Endothelial cell (in vitro differentiated cells): ENCODE results near the gene KRTAP10-5. TPM values are rescaled to one million over a fixed set of nuclear protein-coding genes. Genes with fewer than 3 reads are reported as not detected.

Experiments used
- DNase-seq: peaks from one replicate; pipeline ENCODE4 v3.0.0; 2021; ENCODE audit warnings: low spot score
- H3K27ac Mint-ChIP-seq: one replicate; pipeline ENCODE4 v1.8.0; 2021; ENCODE audit warnings: mixed read lengths, inconsistent platforms; ENCODE audit not compliant: unreplicated experiment
- H3K27me3 Mint-ChIP-seq: one replicate; pipeline ENCODE4 v1.8.0; 2021; ENCODE audit warnings: mild to moderate bottlenecking, moderate library complexity, mixed read lengths, inconsistent platforms; ENCODE audit not compliant: unreplicated experiment
- H3K36me3 Mint-ChIP-seq: one replicate; pipeline ENCODE4 v1.8.0; 2021; ENCODE audit warnings: mild to moderate bottlenecking, low read depth, mixed read lengths, inconsistent platforms; ENCODE audit not compliant: unreplicated experiment
- H3K4me1 Mint-ChIP-seq: one replicate; pipeline ENCODE4 v1.8.0; 2021; ENCODE audit warnings: mild to moderate bottlenecking, mixed read lengths, inconsistent platforms; ENCODE audit not compliant: unreplicated experiment
- H3K4me3 Mint-ChIP-seq: one replicate; pipeline ENCODE4 v1.8.0; 2021; ENCODE audit warnings: mild to moderate bottlenecking, mixed read lengths, inconsistent platforms; ENCODE audit not compliant: unreplicated experiment
- H3K9me3 Mint-ChIP-seq: one replicate; pipeline ENCODE4 v1.8.0; 2021; ENCODE audit warnings: mixed read lengths, inconsistent platforms; ENCODE audit not compliant: unreplicated experiment
- total RNA-seq: library from RNA; stranded (reverse); fragmentation: NEBNext Ultra II Directional; extraction: Animal tissue kit (Norgen Biotek cat#: 25700); gene quantifications from one replicate; pipeline ENCODE4 v1.2.1, GENCODE V29; 2021; ENCODE audit not compliant: unreplicated experiment
- TF ChIP-seq, protein P1 (sequence below): fragments of 200-600 bp; sonication (generic); IDR thresholded peaks from one replicate; pipeline ENCODE4 v1.5.0; 2021; ENCODE audit warnings: antibody characterized with exemption; ENCODE audit not compliant: unreplicated experiment

KRTAP10-5 gene
- total RNA-seq, 1 donor from 2014 or later = not detected

DNA sequence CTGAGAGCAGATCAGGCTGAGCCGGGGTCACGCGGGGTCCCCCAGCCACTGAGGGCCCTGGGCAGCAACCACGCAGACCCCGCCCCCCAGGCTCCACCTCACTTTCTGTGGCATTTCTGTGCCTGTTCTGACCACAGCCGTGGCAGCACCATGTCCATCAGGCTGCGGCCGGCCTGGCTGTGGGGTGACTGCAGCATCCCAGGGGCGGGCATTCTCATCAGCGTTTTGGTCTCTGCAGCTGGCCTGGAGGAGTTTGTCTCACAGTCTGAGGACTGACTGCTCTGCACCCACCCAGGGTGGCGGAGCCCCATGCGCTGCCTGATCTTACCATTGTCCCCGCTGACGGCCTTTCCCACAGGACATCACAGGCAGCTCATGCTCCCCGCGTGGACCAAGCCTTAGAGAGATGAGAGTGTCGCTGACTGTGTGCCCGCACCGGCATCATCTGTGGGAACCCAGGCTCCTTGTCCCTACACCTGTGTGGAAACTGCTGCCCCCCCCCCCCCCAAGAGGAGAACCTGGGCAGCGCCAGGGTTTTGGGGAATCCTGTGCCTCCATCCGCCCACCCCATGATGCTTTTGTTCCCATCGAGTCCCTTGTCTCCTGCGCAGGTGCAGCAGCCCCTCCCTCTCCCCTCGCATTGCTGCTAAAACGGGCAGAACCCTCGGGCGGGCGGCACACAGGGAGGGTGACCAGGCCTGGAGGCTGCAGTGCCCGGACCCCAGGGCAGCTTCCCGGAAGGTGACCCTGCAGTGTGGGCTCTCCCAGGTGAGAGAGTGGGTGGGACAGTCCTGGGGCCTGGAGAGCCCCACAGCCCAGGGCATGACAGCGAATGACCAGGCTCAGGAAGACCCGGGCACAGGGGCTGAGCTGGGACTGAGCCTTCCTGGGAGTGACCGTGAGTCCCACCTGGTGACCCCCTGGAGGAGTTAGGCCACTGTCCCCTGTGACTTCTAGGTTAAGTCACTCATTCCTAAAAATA is 42.2 kb downstream of the KRTAP10-5 start:
- no peaks in the 10 kb centered on the region for H3K9me3 Mint-ChIP-seq
- peaks cover 8% of the 10 kb centered on the region for H3K36me3 Mint-ChIP-seq
- H3K27ac Mint-ChIP-seq = no peak overlapping the region
- H3K27me3 Mint-ChIP-seq = peaks cover 10% of the 10 kb centered on the region
- no peaks in the 10 kb centered on the region for H3K4me1 Mint-ChIP-seq
- no peak overlapping the region for H3K4me3 Mint-ChIP-seq
- no peak for DNase-seq
- TF ChIP-seq, protein P1, sequence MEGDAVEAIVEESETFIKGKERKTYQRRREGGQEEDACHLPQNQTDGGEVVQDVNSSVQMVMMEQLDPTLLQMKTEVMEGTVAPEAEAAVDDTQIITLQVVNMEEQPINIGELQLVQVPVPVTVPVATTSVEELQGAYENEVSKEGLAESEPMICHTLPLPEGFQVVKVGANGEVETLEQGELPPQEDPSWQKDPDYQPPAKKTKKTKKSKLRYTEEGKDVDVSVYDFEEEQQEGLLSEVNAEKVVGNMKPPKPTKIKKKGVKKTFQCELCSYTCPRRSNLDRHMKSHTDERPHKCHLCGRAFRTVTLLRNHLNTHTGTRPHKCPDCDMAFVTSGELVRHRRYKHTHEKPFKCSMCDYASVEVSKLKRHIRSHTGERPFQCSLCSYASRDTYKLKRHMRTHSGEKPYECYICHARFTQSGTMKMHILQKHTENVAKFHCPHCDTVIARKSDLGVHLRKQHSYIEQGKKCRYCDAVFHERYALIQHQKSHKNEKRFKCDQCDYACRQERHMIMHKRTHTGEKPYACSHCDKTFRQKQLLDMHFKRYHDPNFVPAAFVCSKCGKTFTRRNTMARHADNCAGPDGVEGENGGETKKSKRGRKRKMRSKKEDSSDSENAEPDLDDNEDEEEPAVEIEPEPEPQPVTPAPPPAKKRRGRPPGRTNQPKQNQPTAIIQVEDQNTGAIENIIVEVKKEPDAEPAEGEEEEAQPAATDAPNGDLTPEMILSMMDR = no peak

DNA sequence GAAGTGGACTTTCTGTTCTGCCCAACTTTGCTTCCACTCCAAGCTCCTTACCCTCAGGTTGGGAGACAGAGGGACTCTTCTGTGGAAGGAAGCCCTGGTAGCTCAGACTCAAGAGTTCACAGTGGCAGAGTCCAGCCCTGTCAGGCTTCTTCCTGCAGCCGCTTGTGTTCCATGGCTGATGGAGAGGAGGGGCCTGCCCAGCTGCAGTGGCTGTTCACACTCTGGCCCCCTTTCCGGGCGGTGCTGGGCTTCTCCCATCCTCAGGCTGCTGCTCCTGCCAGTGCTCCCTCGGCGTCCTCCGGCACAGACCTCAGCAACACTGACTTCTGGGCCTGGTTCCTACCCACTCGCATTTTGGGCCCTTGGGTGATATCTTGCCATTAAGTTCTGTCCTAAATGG is 44.4 kb downstream of the KRTAP10-5 start:
- no peak overlapping the region for H3K27ac Mint-ChIP-seq
- H3K4me3 Mint-ChIP-seq = no peak overlapping the region
- H3K4me1 Mint-ChIP-seq = no peaks in the 10 kb centered on the region
- peaks cover 13% of the 10 kb centered on the region for H3K27me3 Mint-ChIP-seq
- H3K9me3 Mint-ChIP-seq = no peaks in the 10 kb centered on the region
- DNase-seq = no peak
- TF ChIP-seq, protein P1 = no peak
- H3K36me3 Mint-ChIP-seq = peaks cover 5% of the 10 kb centered on the region

DNA sequence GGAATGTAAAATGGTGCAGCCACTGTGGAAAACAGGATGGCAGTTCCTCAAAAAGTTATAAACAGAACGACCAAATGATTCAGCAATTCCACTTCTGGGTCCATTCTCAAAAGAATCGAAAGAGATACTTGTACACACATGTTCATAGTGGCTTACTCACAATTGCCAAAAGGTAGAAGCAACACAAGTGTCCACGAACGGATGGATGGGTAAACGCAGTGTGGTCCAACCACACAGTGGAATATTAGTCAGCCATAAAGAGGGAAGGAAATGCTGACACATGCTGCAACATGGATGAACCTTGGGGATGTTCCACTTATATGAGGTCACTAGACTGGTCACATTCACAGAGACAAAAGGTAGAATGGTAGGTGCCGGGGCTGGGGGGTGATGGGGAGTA is 45.7 kb downstream of the KRTAP10-5 start:
- H3K27me3 Mint-ChIP-seq = peaks cover 13% of the 10 kb centered on the region
- no peak overlapping the region for H3K4me3 Mint-ChIP-seq
- H3K27ac Mint-ChIP-seq = no peak overlapping the region
- no peaks in the 10 kb centered on the region for H3K9me3 Mint-ChIP-seq
- DNase-seq = no peak
- H3K36me3 Mint-ChIP-seq = peaks cover 10% of the 10 kb centered on the region
- TF ChIP-seq, protein P1 = no peak
- no peaks in the 10 kb centered on the region for H3K4me1 Mint-ChIP-seq

DNA sequence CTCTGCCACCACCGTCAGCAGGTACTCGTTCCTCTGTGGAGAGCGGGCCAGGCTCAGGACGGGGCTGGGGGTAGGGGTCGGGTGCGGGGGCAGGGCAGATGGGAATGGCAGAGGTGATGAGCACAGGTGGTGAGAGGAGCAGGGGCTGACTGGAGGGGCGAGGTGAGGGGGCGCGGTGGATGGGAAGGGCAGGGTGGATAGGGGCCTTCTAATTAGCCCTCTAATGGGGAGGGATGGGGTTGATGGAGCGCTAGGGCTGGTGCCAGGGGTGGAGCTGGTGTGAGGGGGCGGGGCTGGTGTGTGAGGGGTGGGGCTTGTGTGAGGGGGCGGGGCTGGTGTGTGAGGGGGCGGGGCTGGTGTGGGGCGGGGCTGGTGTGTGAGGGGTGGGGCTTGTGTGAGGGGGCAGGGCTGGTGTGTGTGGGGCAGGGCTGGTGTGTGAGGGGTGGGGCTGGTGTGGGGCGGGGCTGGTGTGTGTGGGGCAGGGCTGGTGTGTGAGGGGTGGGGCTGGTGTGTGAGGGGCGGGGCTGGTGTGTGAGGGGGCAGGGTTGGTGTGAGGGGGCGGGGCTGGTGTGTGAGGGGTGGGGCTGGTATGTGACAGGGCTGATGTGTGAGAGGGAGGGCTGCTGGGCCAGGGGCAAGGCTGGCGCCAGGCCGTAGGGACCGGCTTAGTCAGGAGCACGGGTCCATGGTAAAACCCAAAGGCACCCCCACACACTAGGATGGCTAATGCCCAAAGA is 46.3 kb downstream of the KRTAP10-5 start:
- Mint-ChIP-seq H3K27me3 (peaks cover 13% of the 10 kb centered on the region), H3K4me1 (no peaks in the 10 kb centered on the region), H3K9me3 (no peaks in the 10 kb centered on the region), H3K27ac (no peak overlapping the region), H3K36me3 (peaks cover 10% of the 10 kb centered on the region), H3K4me3 (no peak overlapping the region)
- DNase-seq = no peak
- TF ChIP-seq, protein P1 = no peak
